A549 (cell line): Measurements from ENCODE around the gene IL1A. TPM values are rescaled to one million over a fixed set of nuclear protein-coding genes. Genes with fewer than 3 reads are reported as not detected.
A peak's percentile ranks its signal among the peaks of the same experiment; 100 is the strongest.

Experiments
- ATAC-seq, 2 experiments: fragments of 200-7000 bp in 1 of 2; fragments of >200 bp in 1 of 2; cut with Nextera tagmentation in 1 of 2; cut with Tn5 transposase in 1 of 2; 3 replicates each; pipeline versions ENCODE4 v1.8.0 to v1.9.1; 2018 to 2020; ENCODE audit warnings: mild to moderate bottlenecking in 1 of 2, moderate library complexity in 1 of 2
- CTCF ChIA-PET: fragments of 300-600 bp; sonication (Branson Sonifier 250); formaldehyde crosslinking; extraction: SDS; loops from one replicate; lab custom pipeline; 2021; ENCODE audit warnings: antibody characterized with exemption, inconsistent platforms; lab: Yijun Ruan, JAX
- POLR2A ChIA-PET: fragments of 350-600 bp; formaldehyde crosslinking; extraction: SDS; loops from one replicate; lab custom pipeline; 2021; ENCODE audit warnings: antibody characterized with exemption, inconsistent platforms; lab: Yijun Ruan, JAX
- DNase-seq, 2 experiments: peaks; one replicate each; pipeline versions ENCODE4 v3.0.0 to v3.0.0-alpha.2; 2011 to 2016; ENCODE audit warnings: low read depth in 1 of 2, low spot score in 1 of 2
- FAIRE-seq: peaks from 2 replicates; lab custom pipeline; 2011; peaks lifted over from hg19 to GRCh38; lab: Jason Lieb, UNC
- H3K27ac ChIP-seq, 2 experiments: fragments of >200 bp; sonication (Bioruptor Twin); formaldehyde crosslinking; 3 replicates each; pipeline ENCODE4 v1.5.1; 2016 to 2017
- H3K4me1 ChIP-seq: fragments of >200 bp; sonication (Bioruptor Twin); formaldehyde crosslinking; 3 replicates; pipeline ENCODE4 v1.6.1; 2016
- H3K4me2 ChIP-seq: fragments of >200 bp; sonication (Bioruptor Twin); formaldehyde crosslinking; 3 replicates; pipeline ENCODE4 v1.6.1; 2016
- H3K4me3 ChIP-seq: fragments of >200 bp; sonication (Bioruptor Twin); formaldehyde crosslinking; 3 replicates; pipeline ENCODE4 v1.5.1; 2016
- H3K9me3 ChIP-seq: fragments of >200 bp; sonication (Bioruptor Twin); formaldehyde crosslinking; 3 replicates; pipeline ENCODE4 v1.6.1; 2016
- BHLHE40 ChIP-seq: IDR thresholded peaks from 2 replicates; pipeline ENCODE4 v1.6.1; 2012; ENCODE audit warnings: low read depth, low read length, inconsistent platforms
- CBX2 ChIP-seq: fragments of 200-600 bp; sonication (generic); IDR thresholded peaks from 2 replicates; pipeline ENCODE4 v1.6.1; 2016; ENCODE audit warnings: low read depth, mild to moderate bottlenecking, borderline replicate concordance
- CBX8 ChIP-seq: fragments of 200-600 bp; sonication (generic); IDR thresholded peaks from 2 replicates; pipeline ENCODE4 v1.6.1; 2016
- CEBPB ChIP-seq, 2 experiments: fragments of >200 bp in 1 of 2; sonication (Bioruptor Twin) in 1 of 2; formaldehyde crosslinking in 1 of 2; IDR thresholded peaks; 2 replicates each; pipeline ENCODE4 v1.6.1; 2012 to 2016
- CHD2 ChIP-seq: fragments of 150-350 bp; IDR thresholded peaks from 2 replicates; pipeline ENCODE4 v1.6.1; 2014; ENCODE audit warnings: low read length; ENCODE audit not compliant: partially characterized antibody
- EHF ChIP-seq: fragments of 250-450 bp; sonication (Bioruptor Pico); IDR thresholded peaks from 2 replicates; pipeline ENCODE4 v1.5.0; 2020; ENCODE audit warnings: mild to moderate bottlenecking
- EHMT2 ChIP-seq: fragments of 200-600 bp; sonication (generic); IDR thresholded peaks from 2 replicates; pipeline ENCODE4 v1.6.1; 2016; ENCODE audit warnings: antibody characterized with exemption, low read depth, mild to moderate bottlenecking, moderate library complexity
- EP300 ChIP-seq, 2 experiments: fragments of >200 bp; sonication (Bioruptor Twin); formaldehyde crosslinking; IDR thresholded peaks; 2 replicates in 1 of 2; 3 replicates in 1 of 2; pipeline ENCODE4 v1.6.1; 2016 to 2017
- ESRRA ChIP-seq: fragments of 150-350 bp; IDR thresholded peaks from 2 replicates; pipeline ENCODE4 v1.6.1; 2014; ENCODE audit warnings: mild to moderate bottlenecking, low read length, borderline replicate concordance
- FOXS1 ChIP-seq: fragments of 250-450 bp; sonication (Bioruptor Pico); IDR thresholded peaks from 2 replicates; pipeline ENCODE4 v1.5.0; 2020; ENCODE audit warnings: mild to moderate bottlenecking, moderate library complexity
- GATA3 ChIP-seq: IDR thresholded peaks from 2 replicates; pipeline ENCODE4 v1.6.1; 2012; ENCODE audit warnings: borderline replicate concordance
- HDAC2 ChIP-seq: fragments of 200-600 bp; sonication (generic); IDR thresholded peaks from 2 replicates; pipeline ENCODE4 v1.6.1; 2016
- HOXA7 ChIP-seq: fragments of 250-450 bp; sonication (Bioruptor Pico); IDR thresholded peaks from 2 replicates; pipeline ENCODE4 v1.5.0; 2020; ENCODE audit warnings: mild to moderate bottlenecking, moderate library complexity
- HOXB13 ChIP-seq: fragments of 250-450 bp; sonication (Bioruptor Pico); IDR thresholded peaks from 2 replicates; pipeline ENCODE4 v1.5.0; 2020; ENCODE audit warnings: low read depth, mild to moderate bottlenecking, moderate library complexity
- HOXB5 ChIP-seq: fragments of 250-450 bp; sonication (Bioruptor Pico); IDR thresholded peaks from 2 replicates; pipeline ENCODE4 v1.5.0; 2020; ENCODE audit warnings: mild to moderate bottlenecking, moderate library complexity
- JUNB ChIP-seq: fragments of >200 bp; sonication (Bioruptor Twin); formaldehyde crosslinking; IDR thresholded peaks from 2 replicates; pipeline ENCODE4 v1.6.1; 2016
- KDM1A ChIP-seq: fragments of 200-600 bp; sonication (generic); IDR thresholded peaks from 2 replicates; pipeline ENCODE4 v1.6.1; 2016; ENCODE audit warnings: low read depth, mild to moderate bottlenecking
- MAZ ChIP-seq: fragments of 150-350 bp; IDR thresholded peaks from 2 replicates; pipeline ENCODE4 v1.6.1; 2014; ENCODE audit warnings: antibody characterized with exemption, low read depth, low read length, borderline replicate concordance
- NFE2L2 ChIP-seq: fragments of 150-350 bp; conservative IDR thresholded peaks from 2 replicates; pipeline ENCODE4 v1.6.1; 2014; ENCODE audit warnings: low read length
- NPAS2 ChIP-seq: fragments of 250-450 bp; sonication (Bioruptor Pico); IDR thresholded peaks from 2 replicates; pipeline ENCODE4 v1.8.0; 2022; ENCODE audit warnings: mild to moderate bottlenecking, moderate library complexity, borderline replicate concordance
- PHF8 ChIP-seq: fragments of 200-600 bp; sonication (generic); IDR thresholded peaks from 2 replicates; pipeline ENCODE4 v1.6.1; 2016; ENCODE audit warnings: low read depth, mild to moderate bottlenecking, antibody characterized with exemption, moderate library complexity, borderline replicate concordance
- POLR2AphosphoS2 ChIP-seq: conservative IDR thresholded peaks from 2 replicates; pipeline ENCODE4 v1.6.1; 2012; ENCODE audit warnings: low read length, improper control_type of control experiment, inconsistent platforms
- RAD21 ChIP-seq, 2 experiments: fragments of >200 bp in 1 of 2; sonication (Bioruptor Twin) in 1 of 2; formaldehyde crosslinking in 1 of 2; IDR thresholded peaks in 1 of 2; conservative IDR thresholded peaks in 1 of 2; 2 replicates in 1 of 2; 3 replicates in 1 of 2; pipeline ENCODE4 v1.6.1; 2012 to 2018; ENCODE audit warnings: inconsistent platforms in 1 of 2
- RARB ChIP-seq: fragments of 250-450 bp; sonication (Bioruptor Pico); IDR thresholded peaks from 2 replicates; pipeline ENCODE4 v1.8.0; 2021; ENCODE audit warnings: mild to moderate bottlenecking, moderate library complexity
- RFX5 ChIP-seq: fragments of 450-650 bp; IDR thresholded peaks from 2 replicates; pipeline ENCODE4 v1.7.1; 2014; ENCODE audit warnings: antibody characterized with exemption, mild to moderate bottlenecking, moderate library complexity
- SMC3 ChIP-seq: fragments of >200 bp; sonication (Bioruptor Twin); formaldehyde crosslinking; IDR thresholded peaks from 3 replicates; pipeline ENCODE4 v1.6.1; 2018; ENCODE audit warnings: inconsistent platforms
- TP53 ChIP-seq: fragments of 250-450 bp; sonication (Bioruptor Pico); IDR thresholded peaks from 2 replicates; pipeline ENCODE4 v1.5.0; 2021; ENCODE audit warnings: mild to moderate bottlenecking, moderate library complexity
- ZC3H11A ChIP-seq: fragments of 450-650 bp; IDR thresholded peaks from 2 replicates; pipeline ENCODE4 v1.6.1; 2014; ENCODE audit warnings: antibody characterized with exemption, mild to moderate bottlenecking
- ZFP36 ChIP-seq: fragments of 450-650 bp; IDR thresholded peaks from 2 replicates; pipeline ENCODE4 v1.6.1; 2014; ENCODE audit warnings: borderline replicate concordance; ENCODE audit not compliant: partially characterized antibody
- ZSCAN20 ChIP-seq: fragments of 250-450 bp; sonication (Bioruptor Pico); IDR thresholded peaks from 2 replicates; pipeline ENCODE4 v1.8.0; 2022; ENCODE audit warnings: mild to moderate bottlenecking, moderate library complexity
- WGBS: methylation state at CpG from one replicate; pipeline ENCODE4 v1.1.6; 2017; ENCODE audit errors: missing lambda C conversion rate; 5-methylcytosine and 5-hydroxymethylcytosine counted together
- polyA plus RNA-seq, 4 experiments: library from polyadenylated mRNA; depleted of rRNA in 3 of 4; stranded (reverse); fragments of >200 nt; fragmentation: RNase III in 1 of 4; extraction: RNeasy Plus Mini Kit Qiagen cat#74134 plus additional on column Dnase treatment in 1 of 4; gene quantifications; 2 replicates in 3 of 4; 3 replicates in 1 of 4; pipeline ENCODE4 v1.2.3, GENCODE V29; 2011 to 2017
- TF ChIP-seq, protein P1 (sequence below): fragments of >200 bp; sonication (Bioruptor Twin); formaldehyde crosslinking; IDR thresholded peaks from 2 replicates; pipeline ENCODE4 v1.6.1; 2016
- TF ChIP-seq, protein P2 (sequence below): fragments of >200 bp; sonication (Bioruptor Twin); formaldehyde crosslinking; IDR thresholded peaks from 3 replicates; pipeline ENCODE4 v1.6.1; 2016
- TF ChIP-seq, protein P3 (sequence below): fragments of 250-450 bp; sonication (Bioruptor Pico); IDR thresholded peaks from 2 replicates; pipeline ENCODE4 v1.5.0; 2021; ENCODE audit warnings: mild to moderate bottlenecking, moderate library complexity, borderline replicate concordance
- TF ChIP-seq, protein P4 (sequence below): fragments of 200-600 bp; sonication (generic); IDR thresholded peaks from 2 replicates; pipeline ENCODE4 v1.6.1; 2016; ENCODE audit warnings: antibody characterized with exemption, mild to moderate bottlenecking, moderate library complexity

IL1A gene
- polyA plus RNA-seq, 2 of the 4 experiments (the other 2 are of a cell fraction), result 0.25 TPM; not detected in 1

DNA sequence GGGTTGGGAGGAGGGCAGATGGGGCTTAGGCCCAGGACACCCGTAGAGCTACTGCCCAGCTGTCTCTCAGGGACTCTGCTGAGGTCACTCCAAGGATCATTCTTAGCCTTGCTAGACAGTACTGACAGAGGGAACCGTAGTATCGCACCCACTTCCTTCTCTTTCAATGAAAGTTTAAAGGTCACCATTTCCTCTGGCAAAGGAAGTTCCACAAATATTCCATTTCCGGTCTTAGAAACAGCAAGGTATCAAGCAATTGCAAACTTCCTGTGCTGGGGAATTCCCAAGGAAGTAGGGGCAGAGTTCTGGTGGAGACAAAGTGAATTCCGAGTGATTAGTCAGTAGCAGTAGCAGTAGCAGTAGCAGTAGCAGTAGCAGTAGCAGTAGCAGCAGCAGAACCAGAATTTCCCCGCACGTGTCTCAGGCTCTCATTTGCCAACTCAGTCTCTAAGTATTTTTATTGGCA, 27.6 kb upstream of the IL1A start:
- peaks cover 14% of the 10 kb centered on the region for H3K4me1 ChIP-seq
- peak overlapping the region; percentile 24; the same call in 2 of the 3 replicates for H3K4me2 ChIP-seq
- 0 out of 3 replicates have a peak, but pooled peaks cover 4% of the 10 kb centered on the region for H3K9me3 ChIP-seq
- peak in 1 of 2 experiments; percentile 64 for DNase-seq
- H3K27ac ChIP-seq, result peak overlapping the region; percentile 27 to 66; a peak in 3 of 6 replicates
- 45% methylated on average over 7 of the region's 7 CpGs for WGBS
- ChIA-PET CTCF (interaction anchor here (1.5 to 2.3 kb wide), 3 partner anchors 60 to 73 kb away, joined by 4 to 6 read pairs (median 5); no protein-coding TSS in a partner anchor), POLR2A (no interaction called here)
- ATAC-seq, result peak in 1 of 2 experiments; percentile 80; a peak in 3 of 6 replicates
- TF ChIP-seq GATA3 (no peak), HDAC2 (no peak), BHLHE40 (no peak), ZC3H11A (no peak), HOXA7 (CRISPR knock-in tag) (no peak), RFX5 (no peak), HOXB13 (CRISPR knock-in tag) (no peak), ZFP36 (no peak), RARB (CRISPR knock-in tag) (no peak), JUNB (no peak), RAD21 (conservative IDR thresholded peaks at IDR 0.05 in 1 of 2, IDR thresholded peaks at IDR 0.05 in 1 of 2) (no peak), POLR2AphosphoS2 (no peak), EHMT2 (no peak), NPAS2 (CRISPR knock-in tag) (no peak), FOXS1 (CRISPR knock-in tag) (no peak)
- TF ChIP-seq, protein P1, sequence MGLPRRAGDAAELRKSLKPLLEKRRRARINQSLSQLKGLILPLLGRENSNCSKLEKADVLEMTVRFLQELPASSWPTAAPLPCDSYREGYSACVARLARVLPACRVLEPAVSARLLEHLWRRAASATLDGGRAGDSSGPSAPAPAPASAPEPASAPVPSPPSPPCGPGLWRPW, result no peak
- H3K4me3 ChIP-seq, result no peak overlapping the region
- FAIRE-seq, result no peak

DNA sequence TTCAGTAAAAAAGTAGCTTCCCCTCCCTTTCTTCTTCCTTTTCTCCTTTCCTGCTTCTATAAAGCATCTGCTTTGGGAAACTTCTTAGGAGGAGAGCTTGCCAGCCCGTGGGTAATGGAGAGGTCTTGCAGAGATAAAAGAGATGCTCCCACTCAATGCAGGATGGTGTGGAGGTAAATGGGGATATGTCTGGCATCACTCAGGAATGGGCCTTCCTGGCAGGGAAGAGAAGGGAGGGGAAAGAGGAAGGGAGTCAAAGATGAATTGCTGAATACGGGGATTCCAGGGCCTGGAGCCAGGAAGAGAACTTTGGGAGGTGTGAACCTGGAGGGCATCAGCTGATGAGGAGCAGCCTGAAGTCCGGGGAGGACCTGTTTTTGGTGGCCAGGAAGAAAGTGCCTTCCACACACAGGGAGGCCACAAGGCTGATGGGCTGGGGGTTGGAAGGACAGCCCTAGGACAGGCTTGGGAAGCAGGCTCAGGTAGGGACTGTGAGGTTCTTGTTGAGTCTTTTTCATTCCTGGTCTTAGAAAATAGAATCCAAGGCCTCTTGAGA, 27.1 kb upstream of the IL1A start:
- 92% methylated on average over 3 of the region's 3 CpGs for WGBS

DNA sequence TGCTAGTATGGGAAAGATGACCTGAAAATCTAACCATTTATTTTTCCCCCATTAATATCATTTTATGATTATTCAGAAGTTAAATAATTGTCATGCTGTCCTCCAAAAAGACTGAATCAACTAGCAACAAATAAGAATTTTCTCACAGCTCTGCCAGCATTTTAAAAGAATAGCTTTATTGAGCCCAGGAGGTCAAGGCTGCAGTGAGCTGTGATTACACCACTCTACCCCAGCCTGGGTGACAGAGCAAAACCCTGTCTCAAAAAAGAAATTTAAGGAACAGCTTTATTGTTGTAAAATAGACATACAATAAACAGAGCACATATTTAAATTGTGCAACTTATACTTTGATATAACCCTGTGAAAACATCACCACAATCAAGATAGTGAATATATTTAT, 24.8 kb upstream of the IL1A start:
- DNase-seq (no peak), FAIRE-seq (no peak), ATAC-seq (no peak)
- H3K4me3 ChIP-seq, result no peak overlapping the region
- H3K4me1 ChIP-seq, result peaks cover 17% of the 10 kb centered on the region
- POLR2A ChIA-PET, result no interaction called here
- CTCF ChIA-PET, result interaction anchor here (0.6 to 2.6 kb wide), 4 partner anchors 9 to 82 kb away, joined by 3 to 9 read pairs (median 4); no protein-coding TSS in a partner anchor
- no peak overlapping the region for H3K4me2 ChIP-seq
- 0 out of 3 replicates have a peak, but pooled peaks cover 4% of the 10 kb centered on the region for H3K9me3 ChIP-seq
- no peak overlapping the region for H3K27ac ChIP-seq
- no peak for TF ChIP-seq SMC3
- no peak for TF ChIP-seq ESRRA
- TF ChIP-seq, protein P2, sequence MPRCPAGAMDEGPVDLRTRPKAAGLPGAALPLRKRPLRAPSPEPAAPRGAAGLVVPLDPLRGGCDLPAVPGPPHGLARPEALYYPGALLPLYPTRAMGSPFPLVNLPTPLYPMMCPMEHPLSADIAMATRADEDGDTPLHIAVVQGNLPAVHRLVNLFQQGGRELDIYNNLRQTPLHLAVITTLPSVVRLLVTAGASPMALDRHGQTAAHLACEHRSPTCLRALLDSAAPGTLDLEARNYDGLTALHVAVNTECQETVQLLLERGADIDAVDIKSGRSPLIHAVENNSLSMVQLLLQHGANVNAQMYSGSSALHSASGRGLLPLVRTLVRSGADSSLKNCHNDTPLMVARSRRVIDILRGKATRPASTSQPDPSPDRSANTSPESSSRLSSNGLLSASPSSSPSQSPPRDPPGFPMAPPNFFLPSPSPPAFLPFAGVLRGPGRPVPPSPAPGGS, result no peak
- no peak for TF ChIP-seq ZSCAN20 (CRISPR knock-in tag)
- TF ChIP-seq, protein P3, sequence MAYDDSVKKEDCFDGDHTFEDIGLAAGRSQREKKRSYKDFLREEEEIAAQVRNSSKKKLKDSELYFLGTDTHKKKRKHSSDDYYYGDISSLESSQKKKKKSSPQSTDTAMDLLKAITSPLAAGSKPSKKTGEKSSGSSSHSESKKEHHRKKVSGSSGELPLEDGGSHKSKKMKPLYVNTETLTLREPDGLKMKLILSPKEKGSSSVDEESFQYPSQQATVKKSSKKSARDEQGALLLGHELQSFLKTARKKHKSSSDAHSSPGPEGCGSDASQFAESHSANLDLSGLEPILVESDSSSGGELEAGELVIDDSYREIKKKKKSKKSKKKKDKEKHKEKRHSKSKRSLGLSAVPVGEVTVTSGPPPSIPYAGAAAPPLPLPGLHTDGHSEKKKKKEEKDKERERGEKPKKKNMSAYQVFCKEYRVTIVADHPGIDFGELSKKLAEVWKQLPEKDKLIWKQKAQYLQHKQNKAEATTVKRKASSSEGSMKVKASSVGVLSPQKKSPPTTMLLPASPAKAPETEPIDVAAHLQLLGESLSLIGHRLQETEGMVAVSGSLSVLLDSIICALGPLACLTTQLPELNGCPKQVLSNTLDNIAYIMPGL, result no peak
- no peak for TF ChIP-seq CBX8
- TF ChIP-seq RAD21 (conservative IDR thresholded peaks at IDR 0.05 in 1 of 2, IDR thresholded peaks at IDR 0.05 in 1 of 2), result no peak
- TF ChIP-seq, protein P4, sequence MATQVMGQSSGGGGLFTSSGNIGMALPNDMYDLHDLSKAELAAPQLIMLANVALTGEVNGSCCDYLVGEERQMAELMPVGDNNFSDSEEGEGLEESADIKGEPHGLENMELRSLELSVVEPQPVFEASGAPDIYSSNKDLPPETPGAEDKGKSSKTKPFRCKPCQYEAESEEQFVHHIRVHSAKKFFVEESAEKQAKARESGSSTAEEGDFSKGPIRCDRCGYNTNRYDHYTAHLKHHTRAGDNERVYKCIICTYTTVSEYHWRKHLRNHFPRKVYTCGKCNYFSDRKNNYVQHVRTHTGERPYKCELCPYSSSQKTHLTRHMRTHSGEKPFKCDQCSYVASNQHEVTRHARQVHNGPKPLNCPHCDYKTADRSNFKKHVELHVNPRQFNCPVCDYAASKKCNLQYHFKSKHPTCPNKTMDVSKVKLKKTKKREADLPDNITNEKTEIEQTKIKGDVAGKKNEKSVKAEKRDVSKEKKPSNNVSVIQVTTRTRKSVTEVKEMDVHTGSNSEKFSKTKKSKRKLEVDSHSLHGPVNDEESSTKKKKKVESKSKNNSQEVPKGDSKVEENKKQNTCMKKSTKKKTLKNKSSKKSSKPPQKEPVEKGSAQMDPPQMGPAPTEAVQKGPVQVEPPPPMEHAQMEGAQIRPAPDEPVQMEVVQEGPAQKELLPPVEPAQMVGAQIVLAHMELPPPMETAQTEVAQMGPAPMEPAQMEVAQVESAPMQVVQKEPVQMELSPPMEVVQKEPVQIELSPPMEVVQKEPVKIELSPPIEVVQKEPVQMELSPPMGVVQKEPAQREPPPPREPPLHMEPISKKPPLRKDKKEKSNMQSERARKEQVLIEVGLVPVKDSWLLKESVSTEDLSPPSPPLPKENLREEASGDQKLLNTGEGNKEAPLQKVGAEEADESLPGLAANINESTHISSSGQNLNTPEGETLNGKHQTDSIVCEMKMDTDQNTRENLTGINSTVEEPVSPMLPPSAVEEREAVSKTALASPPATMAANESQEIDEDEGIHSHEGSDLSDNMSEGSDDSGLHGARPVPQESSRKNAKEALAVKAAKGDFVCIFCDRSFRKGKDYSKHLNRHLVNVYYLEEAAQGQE, result no peak
- TF ChIP-seq FOXS1 (CRISPR knock-in tag), result no peak

More for the DNA sequence above, 27.1 kb upstream of the IL1A start:
- H3K27ac ChIP-seq, result peak overlapping the region in 1 of 2 experiments; percentile 66; a peak in 3 of 6 replicates
- TF ChIP-seq KDM1A (no peak), RAD21 (conservative IDR thresholded peaks at IDR 0.05 in 1 of 2, IDR thresholded peaks at IDR 0.05 in 1 of 2) (no peak), PHF8 (no peak), CEBPB (IDR thresholded peaks at IDR 0.05) (no peak), TP53 (CRISPR knock-in tag) (no peak), EHF (CRISPR knock-in tag) (no peak), SMC3 (no peak), MAZ (no peak), HOXB5 (CRISPR knock-in tag) (no peak), NFE2L2 (no peak), JUNB (no peak), EP300 (IDR thresholded peaks at IDR 0.05) (no peak), CBX2 (no peak), CHD2 (no peak)
- TF ChIP-seq, all 56 proteins: peak for 0
- no peak overlapping the region for H3K4me2 ChIP-seq
- H3K4me3 ChIP-seq, result no peak overlapping the region
- FAIRE-seq (no peak), DNase-seq (no peak), ATAC-seq (no peak)
- CTCF ChIA-PET, result interaction anchor here (1.5 to 2.3 kb wide), 3 partner anchors 59 to 74 kb away, joined by 4 to 6 read pairs (median 5); no protein-coding TSS in a partner anchor
- 0 out of 3 replicates have a peak, but pooled peaks cover 4% of the 10 kb centered on the region for H3K9me3 ChIP-seq
- peaks cover 14% of the 10 kb centered on the region for H3K4me1 ChIP-seq
- POLR2A ChIA-PET, result no interaction called here
